ENCODE results near the gene MTMR3.

Gene MTMR3

DNA sequence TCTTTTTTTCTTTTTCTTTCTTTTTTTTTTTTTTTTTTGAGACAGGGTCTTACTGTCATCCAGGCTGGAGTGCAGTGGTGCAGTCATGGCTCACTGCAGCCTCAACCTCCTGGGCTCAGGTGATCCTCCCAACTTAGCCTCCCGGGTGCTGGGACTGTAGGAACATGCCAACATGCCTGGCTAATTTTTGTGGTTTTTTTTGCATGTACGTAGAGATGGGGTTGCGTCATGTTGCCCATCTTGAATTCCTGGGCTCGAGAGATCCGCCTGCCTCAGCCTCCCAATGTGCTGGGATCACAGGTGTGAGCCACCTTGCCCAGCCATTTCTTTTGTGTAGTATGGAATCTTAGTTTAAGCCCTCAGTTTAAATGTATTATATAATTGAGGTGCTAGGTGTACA is 20.4 kb downstream of the MTMR3 start:
- TF ChIP-seq, protein P1, sequence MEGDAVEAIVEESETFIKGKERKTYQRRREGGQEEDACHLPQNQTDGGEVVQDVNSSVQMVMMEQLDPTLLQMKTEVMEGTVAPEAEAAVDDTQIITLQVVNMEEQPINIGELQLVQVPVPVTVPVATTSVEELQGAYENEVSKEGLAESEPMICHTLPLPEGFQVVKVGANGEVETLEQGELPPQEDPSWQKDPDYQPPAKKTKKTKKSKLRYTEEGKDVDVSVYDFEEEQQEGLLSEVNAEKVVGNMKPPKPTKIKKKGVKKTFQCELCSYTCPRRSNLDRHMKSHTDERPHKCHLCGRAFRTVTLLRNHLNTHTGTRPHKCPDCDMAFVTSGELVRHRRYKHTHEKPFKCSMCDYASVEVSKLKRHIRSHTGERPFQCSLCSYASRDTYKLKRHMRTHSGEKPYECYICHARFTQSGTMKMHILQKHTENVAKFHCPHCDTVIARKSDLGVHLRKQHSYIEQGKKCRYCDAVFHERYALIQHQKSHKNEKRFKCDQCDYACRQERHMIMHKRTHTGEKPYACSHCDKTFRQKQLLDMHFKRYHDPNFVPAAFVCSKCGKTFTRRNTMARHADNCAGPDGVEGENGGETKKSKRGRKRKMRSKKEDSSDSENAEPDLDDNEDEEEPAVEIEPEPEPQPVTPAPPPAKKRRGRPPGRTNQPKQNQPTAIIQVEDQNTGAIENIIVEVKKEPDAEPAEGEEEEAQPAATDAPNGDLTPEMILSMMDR (conservative IDR thresholded peaks at IDR 0.05; ENCODE audit: low read depth, low read length) = no peak
- DNase-seq (ENCODE audit: low read depth) = no peak
- no peak overlapping the region for H3K4me3 ChIP-seq (ENCODE audit: low read depth, low read length)

DNA sequence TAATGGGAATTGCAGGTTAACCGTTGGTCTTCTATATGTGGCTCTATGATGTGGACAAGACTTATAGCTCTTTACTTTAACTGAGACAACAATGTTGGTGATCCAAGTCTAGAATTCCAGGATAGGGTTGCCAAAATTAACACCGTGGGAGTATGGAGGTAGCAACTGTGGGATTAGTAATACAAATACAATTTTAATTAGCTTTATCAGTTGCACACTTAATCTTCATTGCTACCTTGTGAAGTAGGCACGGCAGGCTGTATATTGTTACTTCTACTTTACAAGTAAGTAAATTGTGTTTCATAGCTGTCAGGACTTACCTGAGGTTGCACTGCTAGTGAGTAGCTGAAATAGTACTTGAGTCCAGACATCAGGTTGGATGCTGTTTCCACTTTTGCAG is 21.0 kb downstream of the MTMR3 start:
- H3K4me3 ChIP-seq (ENCODE audit: low read depth, low read length) = no peak overlapping the region
- TF ChIP-seq, protein P1 (conservative IDR thresholded peaks at IDR 0.05; ENCODE audit: low read depth, low read length) = no peak
- DNase-seq (ENCODE audit: low read depth) = no peak

DNA sequence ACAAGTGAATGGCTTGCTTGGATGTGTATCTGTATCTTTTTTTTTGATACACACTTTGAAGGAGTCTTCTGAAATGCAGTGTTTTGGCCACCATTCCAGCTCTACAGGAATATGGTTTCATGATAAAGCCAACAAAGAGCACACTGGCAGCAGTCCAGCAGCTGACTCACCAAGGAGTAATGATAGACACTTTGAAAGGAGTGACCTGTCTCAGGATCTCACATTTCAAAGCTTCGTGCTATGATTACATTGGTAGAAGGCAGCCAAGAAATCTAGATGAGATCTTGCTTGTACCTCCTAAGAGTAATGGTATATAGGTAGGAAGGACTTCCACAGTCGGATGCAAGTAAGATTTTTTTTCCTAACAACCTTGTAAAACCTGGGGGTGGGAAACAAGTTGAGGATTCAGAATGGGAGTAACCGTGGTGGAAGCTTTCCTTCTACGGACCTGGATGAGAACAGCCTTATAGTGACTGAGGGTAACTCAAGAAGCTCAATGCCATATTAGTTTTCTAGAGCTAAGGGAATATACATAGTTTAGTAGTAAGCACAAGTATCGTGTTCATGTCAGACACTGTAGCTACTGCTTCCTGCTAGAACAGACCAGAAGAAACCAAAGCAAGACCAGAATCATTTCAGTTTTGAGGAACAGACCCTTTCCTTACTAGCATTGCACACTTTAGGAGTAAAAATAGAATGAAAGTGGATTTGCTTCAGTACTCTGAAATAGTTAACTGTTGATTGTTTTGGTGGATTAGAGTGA is 25.0 kb downstream of the MTMR3 start:
- no peak overlapping the region for H3K4me3 ChIP-seq (ENCODE audit: low read depth, low read length)
- DNase-seq (ENCODE audit: low read depth) = peak; percentile 98

DNA sequence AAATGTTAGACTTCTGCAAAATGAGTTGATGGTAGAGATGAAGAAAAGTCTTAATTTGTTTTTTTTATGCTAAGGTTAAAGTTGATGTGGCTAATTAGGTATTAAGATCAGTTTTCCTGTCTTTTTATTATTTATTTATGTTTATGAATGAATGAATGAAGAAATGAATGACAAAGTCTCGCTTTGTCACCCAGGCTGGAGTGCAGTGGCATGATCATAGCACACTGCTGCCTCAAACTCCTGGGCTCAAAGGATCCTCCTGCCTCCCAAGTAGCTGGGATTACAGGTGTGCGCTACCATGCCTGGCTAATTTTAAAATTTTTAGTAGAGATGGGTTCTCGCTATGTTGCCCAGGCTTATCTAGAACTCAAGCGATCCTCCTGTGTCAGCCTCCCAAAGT is 29.2 kb downstream of the MTMR3 start:
- DNase-seq (ENCODE audit: low read depth) = no peak
- no peak overlapping the region for H3K4me3 ChIP-seq (ENCODE audit: low read depth, low read length)
- TF ChIP-seq, protein P1 (conservative IDR thresholded peaks at IDR 0.05; ENCODE audit: low read depth, low read length) = no peak

More for the DNA sequence above, 25.0 kb downstream of the MTMR3 start:
- TF ChIP-seq, protein P1 (conservative IDR thresholded peaks at IDR 0.05; ENCODE audit: low read depth, low read length) = no peak

DNA sequence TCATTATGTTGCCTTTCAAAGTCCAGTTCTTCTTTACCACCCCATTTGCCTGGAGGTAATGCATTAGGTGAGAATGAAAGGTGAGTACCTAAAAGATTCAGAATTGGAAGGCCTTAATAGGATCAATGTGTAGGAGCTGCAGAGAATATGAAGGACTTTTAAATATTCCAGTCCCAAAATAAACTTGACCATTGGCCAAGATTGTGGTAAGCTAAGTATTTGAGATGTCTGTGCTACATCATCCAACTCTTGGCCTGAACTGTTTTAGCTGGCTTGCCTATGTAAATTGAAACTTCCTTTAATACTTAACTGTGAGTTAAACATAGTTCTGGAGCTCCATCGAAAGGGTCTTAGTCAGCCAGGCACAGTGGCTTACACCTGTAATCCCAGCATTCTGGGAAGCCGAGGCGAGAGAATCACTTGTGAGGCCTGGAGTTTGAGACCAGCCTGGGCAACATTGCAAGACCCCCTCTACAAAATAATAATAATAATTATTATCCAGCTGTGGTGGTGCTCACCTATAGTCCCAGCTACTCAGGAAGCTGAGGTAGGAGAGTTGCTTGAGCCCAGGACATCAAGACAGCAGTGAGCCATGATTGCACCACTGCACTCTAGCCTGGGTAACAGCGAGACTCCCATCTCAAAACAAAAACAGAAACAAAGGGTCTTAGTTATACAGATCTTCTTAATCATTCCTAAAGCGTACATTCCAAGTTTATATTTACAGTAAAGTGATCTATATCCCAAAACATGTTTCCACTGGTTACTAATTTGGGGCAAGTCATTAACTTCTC is 29.8 kb downstream of the MTMR3 start:
- DNase-seq (ENCODE audit: low read depth) = peak; percentile 94
- TF ChIP-seq, protein P1 (conservative IDR thresholded peaks at IDR 0.05; ENCODE audit: low read depth, low read length) = no peak
- no peak overlapping the region for H3K4me3 ChIP-seq (ENCODE audit: low read depth, low read length)

DNA sequence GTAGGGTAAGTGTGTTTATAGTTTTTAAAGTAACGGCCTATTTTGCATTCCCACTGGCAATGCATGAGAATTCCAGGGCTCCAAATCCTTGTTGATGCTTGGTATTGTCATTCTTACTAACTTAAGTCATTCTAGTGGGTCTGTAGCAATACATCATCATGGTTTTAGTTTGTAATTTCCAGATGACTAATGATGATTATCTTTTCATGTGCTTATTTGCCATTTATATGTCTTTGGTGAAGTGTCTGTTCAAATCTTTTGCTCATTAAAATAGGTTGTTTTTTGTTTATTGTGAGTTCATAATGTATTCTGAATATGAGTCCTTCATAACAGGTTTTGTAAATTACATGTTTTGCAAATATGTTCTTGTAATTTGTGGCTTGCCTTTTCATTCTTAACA is 31.2 kb downstream of the MTMR3 start:
- H3K4me3 ChIP-seq (ENCODE audit: low read depth, low read length) = no peak overlapping the region
- TF ChIP-seq, protein P1 (conservative IDR thresholded peaks at IDR 0.05; ENCODE audit: low read depth, low read length) = no peak
- peak; percentile 76 for DNase-seq (ENCODE audit: low read depth)
